Lung (tissue), 12 donors: Measurements from ENCODE around the gene PDE6A. TPM values are rescaled to one million over a fixed set of nuclear protein-coding genes. Genes with fewer than 3 reads are reported as not detected.

ENCODE experiments used
- ATAC-seq: fragments of 200-7000 bp; cut with Tn5 transposase; one replicate; pipeline ENCODE4 v1.9.1; 2020; ENCODE audit warnings: moderate number of reproducible peaks; ENCODE audit not compliant: insufficient read depth, low FRiP score
- DNase-seq, 3 donors: peaks; one replicate each; pipeline ENCODE4 v3.0.0-alpha.2; 2013 to 2017
- H3K27ac ChIP-seq, 2 donors: one replicate each; pipeline ENCODE4 v1.5.1; 2013; ENCODE audit warnings: mild to moderate bottlenecking in 2 of 2, moderate library complexity in 2 of 2, control low read depth in 1 of 2, inconsistent platforms in 1 of 2, low read depth in 1 of 2, low read length in 1 of 2
- H3K27me3 ChIP-seq, 3 donors: one replicate each; pipeline ENCODE4 v1.5.1; 2013; ENCODE audit warnings: low read length in 2 of 3; ENCODE audit not compliant: control insufficient read depth in 3 of 3, insufficient read depth in 3 of 3
- H3K36me3 ChIP-seq, 4 donors: one replicate each; pipeline ENCODE4 v1.5.1; 2013; ENCODE audit warnings: low read length in 4 of 4, mild to moderate bottlenecking in 1 of 4, moderate library complexity in 1 of 4; ENCODE audit not compliant: control insufficient read depth in 4 of 4, insufficient read depth in 4 of 4
- H3K4me1 ChIP-seq, 5 donors: one replicate each; pipeline ENCODE4 v1.5.1; 2013; ENCODE audit warnings: low read length in 5 of 5, mild to moderate bottlenecking in 2 of 5, moderate library complexity in 1 of 5; ENCODE audit not compliant: control insufficient read depth in 5 of 5, insufficient read depth in 5 of 5
- H3K4me3 ChIP-seq: one replicate; pipeline ENCODE4 v1.5.1; 2013; ENCODE audit warnings: mild to moderate bottlenecking, control low read depth, moderate library complexity
- H3K9ac ChIP-seq, 2 donors: one replicate each; pipeline ENCODE4 v1.5.1; 2013; ENCODE audit warnings: low read length in 2 of 2, control low read depth in 1 of 2; ENCODE audit not compliant: insufficient read depth in 1 of 2
- H3K9me3 ChIP-seq, 4 donors: one replicate each; pipeline ENCODE4 v1.5.1; 2013; ENCODE audit warnings: low read length in 3 of 4, mild to moderate bottlenecking in 1 of 4, moderate library complexity in 1 of 4; ENCODE audit not compliant: control insufficient read depth in 4 of 4, insufficient read depth in 3 of 4
- CTCF ChIP-seq: IDR thresholded peaks from 2 replicates; pipeline ENCODE4 v1.5.1; 2012; ENCODE audit warnings: mild to moderate bottlenecking; ENCODE audit errors: control extremely low read depth, extremely low read depth
- WGBS, 2 donors: extraction: QIAGEN DNeasy Blood & Tissue Kit; methylation state at CpG; one replicate each; pipeline ENCODE4 v1.1.7; 2013; 5-methylcytosine and 5-hydroxymethylcytosine counted together
- polyA plus RNA-seq, 2 donors: library from polyadenylated mRNA; stranded (reverse); fragments of 200-250 nt; gene quantifications; one replicate each; pipeline ENCODE4 v1.2.1, GENCODE V29; 2013
- total RNA-seq, 2 donors: library from RNA; depleted of rRNA in 1 of 2; stranded (reverse); fragments of >200 nt in 1 of 2; gene quantifications; one replicate each; pipeline ENCODE4 v1.2.1, GENCODE V29; 2014 to 2021
- donor health status: control.
- donor health status: control.
- donor health status: Bipolar disorder and iron deficiency.
- donor health status: healthy.
- donor health status: DM: yes; HTN: yes; CAD: no.

The PDE6A gene
- total and polyA plus RNA-seq, 4 donors: 0.03 to 0.06 (median 0.06) TPM; not detected in 1

GRCh38 chr5:149854866-149855265 is 89.7 kb downstream of the PDE6A start:
- no peaks in the 10 kb centered on the region for H3K9me3 ChIP-seq
- DNase-seq (peak in 2 of 3 donors; percentile 68 to 79), ATAC-seq (no peak)
- H3K27me3 ChIP-seq: no peaks in the 10 kb centered on the region
- 65 to 75% methylated on average over 3 of the region's 3 CpGs for WGBS, 2 donors
- H3K36me3 ChIP-seq: no peaks in the 10 kb centered on the region
- H3K4me3 ChIP-seq: no peak overlapping the region
- H3K27ac ChIP-seq: peak overlapping the region in 1 of 2 donors; percentile 81
- H3K9ac ChIP-seq: no peak overlapping the region
- TF ChIP-seq CTCF: no peak
- H3K4me1 ChIP-seq: peaks cover 0 to 27% (median 0%) of the 10 kb centered on the region in 5 donors

- Histone ChIP-seq H3K27ac (no peak overlapping the region), H3K4me3 (no peak overlapping the region), H3K4me1 (peaks cover 0 to 27% (median 0%) of the 10 kb centered on the region in 5 donors), H3K27me3 (no peaks in the 10 kb centered on the region), H3K9me3 (no peaks in the 10 kb centered on the region), H3K9ac (no peak overlapping the region), H3K36me3 (peaks cover 0 to 2% (median 0%) of the 10 kb centered on the region in 4 donors)
- TF ChIP-seq CTCF: no peak
- no peak for DNase-seq
- WGBS, 2 donors: 86 to 97% methylated on average over 3 of the region's 3 CpGs
- no peak for ATAC-seq
These were observed 90.9 kb downstream of the PDE6A start for GRCh38 chr5:149853701-149854100.

- Histone ChIP-seq H3K27me3 (no peaks in the 10 kb centered on the region), H3K4me3 (no peak overlapping the region), H3K27ac (peak overlapping the region in 1 of 2 donors; percentile 62), H3K9me3 (no peaks in the 10 kb centered on the region), H3K4me1 (peaks cover 0 to 30% (median 0%) of the 10 kb centered on the region in 5 donors), H3K36me3 (peaks cover 0 to 4% (median 0%) of the 10 kb centered on the region in 4 donors), H3K9ac (no peak overlapping the region)
- no peak for ATAC-seq
- 64 to 73% methylated on average over 4 of the region's 4 CpGs for WGBS, 2 donors
- TF ChIP-seq CTCF: no peak
- DNase-seq: no peak
These were observed 91.3 kb downstream of the PDE6A start for GRCh38 chr5:149853331-149853648.

- H3K36me3 ChIP-seq: peaks cover 0 to 4% (median 0%) of the 10 kb centered on the region in 4 donors
- peak; percentile 69 for TF ChIP-seq CTCF
- H3K4me1 ChIP-seq: peaks cover 0 to 34% (median 4%) of the 10 kb centered on the region in 5 donors
- no peaks in the 10 kb centered on the region for H3K9me3 ChIP-seq
- DNase-seq: peak; percentile 74 to 87 (median 82)
- H3K4me3 ChIP-seq: no peak overlapping the region
- 45 to 53% methylated on average over 12 of the region's 12 CpGs for WGBS, 2 donors
- ATAC-seq: peak; percentile 64
- no peaks in the 10 kb centered on the region for H3K27me3 ChIP-seq
- H3K27ac ChIP-seq: peak overlapping the region in 1 of 2 donors; percentile 62
- H3K9ac ChIP-seq: no peak overlapping the region
These were observed 91.8 kb downstream of the PDE6A start for GRCh38 chr5:149852641-149853330.
